ENCODE results near the gene MBD2.
"Not testable (repeated sequence)": the region's sequence is repeated elsewhere in the genome, so short reads cannot be mapped to it uniquely, and the experiment has no call there.

Gene MBD2

GRCh38 chr18:54155412-54155811 lies 69.1 kb downstream of the MBD2 start:
- in situ Hi-C loops (cut with MboI; ENCODE audit: low sequenced_read_pairs) = no loop called here

- in situ Hi-C loops (cut with MboI; ENCODE audit: low sequenced_read_pairs) = no loop called here
Measured at GRCh38 chr18:54154231-54154630, 70.2 kb downstream of the MBD2 start.

GRCh38 chr18:54151376-54151775 lies 73.1 kb downstream of the MBD2 start:
- in situ Hi-C loops (cut with MboI; ENCODE audit: low sequenced_read_pairs) = no loop called here

- in situ Hi-C loops (cut with MboI; ENCODE audit: low sequenced_read_pairs) = no loop called here
Measured at GRCh38 chr18:54150226-54150625, 74.2 kb downstream of the MBD2 start.

- in situ Hi-C loops (cut with MboI; ENCODE audit: low sequenced_read_pairs) = no loop called here
Measured at GRCh38 chr18:54149078-54149697, 75.3 kb downstream of the MBD2 start.

- in situ Hi-C loops (cut with MboI; ENCODE audit: low sequenced_read_pairs) = no loop called here
Measured at GRCh38 chr18:54148678-54149077, 75.8 kb downstream of the MBD2 start.

GRCh38 chr18:54148151-54148550 lies 76.3 kb downstream of the MBD2 start:
- in situ Hi-C loops (cut with MboI; ENCODE audit: low sequenced_read_pairs) = no loop called here

GRCh38 chr18:54147439-54147838 lies 77.0 kb downstream of the MBD2 start:
- in situ Hi-C loops (cut with MboI; ENCODE audit: low sequenced_read_pairs) = no loop called here

GRCh38 chr18:54141041-54141608 lies 83.3 kb downstream of the MBD2 start:
- in situ Hi-C loops (cut with MboI; ENCODE audit: low sequenced_read_pairs) = no loop called here

- in situ Hi-C loops (cut with MboI; ENCODE audit: low sequenced_read_pairs) = no loop called here
Measured at GRCh38 chr18:54140641-54141040, 83.8 kb downstream of the MBD2 start.

GRCh38 chr18:54135216-54135615 lies 89.3 kb downstream of the MBD2 start:
- in situ Hi-C loops (cut with MboI; ENCODE audit: low sequenced_read_pairs) = no loop called here

- in situ Hi-C loops (cut with MboI; ENCODE audit: low sequenced_read_pairs) = no loop called here
Measured at GRCh38 chr18:54134053-54134452, 90.4 kb downstream of the MBD2 start.

GRCh38 chr18:54130631-54131030 lies 93.8 kb downstream of the MBD2 start:
- in situ Hi-C loops (cut with MboI; ENCODE audit: low sequenced_read_pairs) = no loop called here

GRCh38 chr18:54130177-54130576 lies 94.3 kb downstream of the MBD2 start:
- in situ Hi-C loops (cut with MboI; ENCODE audit: low sequenced_read_pairs) = no loop called here

- in situ Hi-C loops (cut with MboI; ENCODE audit: low sequenced_read_pairs) = no loop called here
Measured at GRCh38 chr18:54129448-54130067, 94.9 kb downstream of the MBD2 start.

- in situ Hi-C loops (cut with MboI; ENCODE audit: low sequenced_read_pairs) = no loop called here
Measured at GRCh38 chr18:54127759-54128378, 96.6 kb downstream of the MBD2 start.

- in situ Hi-C loops (cut with MboI; ENCODE audit: low sequenced_read_pairs) = no loop called here
Measured at GRCh38 chr18:54125429-54125828, 99.0 kb downstream of the MBD2 start.

GRCh38 chr18:54123720-54124440 lies 100.6 kb downstream of the MBD2 start:
- in situ Hi-C loops (cut with MboI; ENCODE audit: low sequenced_read_pairs) = not testable (repeated sequence)

- in situ Hi-C loops (cut with MboI; ENCODE audit: low sequenced_read_pairs) = no loop called here
Measured at GRCh38 chr18:54119524-54120019, 104.9 kb downstream of the MBD2 start.

GRCh38 chr18:54117853-54118773 lies 106.4 kb downstream of the MBD2 start:
- in situ Hi-C loops (cut with MboI; ENCODE audit: low sequenced_read_pairs) = no loop called here
